ENCODE measurements around the gene TGOLN2. TPM values are rescaled to one million over a fixed set of nuclear protein-coding genes. Genes with fewer than 3 reads are reported as not detected.
A peak's percentile ranks its signal among the peaks of the same experiment; 100 is the strongest.
"Not testable (repeated sequence)": the region's sequence is repeated elsewhere in the genome, so short reads cannot be mapped to it uniquely, and the experiment has no call there.

The TGOLN2 gene
- total RNA-seq, 2 donors from 2014 or later = 69.9 to 75.2 TPM

DNA sequence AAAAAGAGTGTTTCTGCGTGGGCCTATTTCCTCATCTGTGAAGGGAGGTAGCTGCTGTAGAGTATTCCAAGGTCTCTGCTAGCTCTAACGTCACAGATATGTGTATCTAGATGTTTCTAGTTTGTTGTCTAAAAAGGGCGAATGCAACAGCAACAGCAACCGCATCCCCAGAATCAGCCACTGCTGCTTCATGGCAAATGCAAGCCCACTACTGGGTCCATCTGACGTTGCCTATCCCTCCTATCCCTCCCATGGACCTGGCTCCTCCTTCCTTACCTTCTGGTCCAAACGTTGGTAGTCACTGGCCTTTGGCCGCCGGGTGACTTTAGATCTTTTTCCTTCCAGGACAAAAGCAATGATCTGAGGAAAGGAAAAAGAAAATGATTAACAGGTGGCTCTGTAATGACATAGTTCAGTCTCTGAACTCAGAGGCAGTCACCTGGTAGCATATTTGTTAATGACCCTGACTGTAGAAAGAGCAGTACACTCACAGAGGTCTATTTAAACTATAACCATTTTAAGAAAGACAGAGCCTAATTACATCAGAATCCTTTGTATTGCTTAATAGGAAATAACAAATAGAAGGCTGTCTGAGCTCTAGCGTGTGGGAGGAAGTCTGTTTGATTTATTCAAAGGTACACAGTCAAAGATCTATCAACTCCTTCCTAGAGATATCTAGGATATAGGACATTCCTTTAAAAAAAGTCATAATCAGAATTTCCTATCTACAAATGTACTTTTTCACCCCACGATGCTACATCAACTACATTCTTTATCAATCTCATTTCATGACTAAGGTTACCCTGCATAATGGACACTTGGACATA is 2.9 kb downstream of the TGOLN2 start:
- 13 to 15% methylated on average over 8 to 10 of the region's 10 CpGs for WGBS, 2 donors
- H3K27ac ChIP-seq = peak overlapping the region; percentile 18 to 98 (median 76)

DNA sequence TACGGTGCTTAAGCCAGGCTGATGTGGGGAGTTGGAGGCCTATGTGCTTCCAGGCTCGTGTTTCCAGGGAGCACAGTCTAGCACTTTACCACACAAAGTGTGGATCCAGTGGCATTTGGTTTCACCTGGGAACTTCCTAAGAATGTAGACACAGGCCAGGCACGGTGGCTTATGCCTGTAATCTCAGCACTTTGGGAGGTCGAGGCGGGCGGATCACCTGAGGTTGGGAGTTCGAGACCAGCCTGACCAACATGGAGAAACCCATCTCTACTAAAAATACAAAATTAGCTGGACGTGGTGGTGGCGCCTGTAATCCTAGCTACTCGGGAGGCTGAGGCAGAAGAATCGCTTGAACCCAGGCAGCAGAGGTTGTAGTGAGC is 3.8 kb downstream of the TGOLN2 start:
- Histone ChIP-seq H3K27ac (peak overlapping the region in 3 of 4 donors; percentile 59 to 98 (median 93)), H3K4me1 (peaks cover 50% of the 10 kb centered on the region), H3K36me3 (replicated peaks in 1 of 2; ENCODE audit: insufficient read depth in 1 of 2, low read depth in 2 of 2) (peaks cover 0 to 12% of the 10 kb centered on the region in 2 donors)
- ATAC-seq; H3K4me3 ChIP-seq; H3K27me3 ChIP-seq; H3K9me3 ChIP-seq; DNase-seq; intact Hi-C loops (cut with DNase I): not testable (repeated sequence)
- 89 to 98% methylated on average over 5 to 11 of the region's 11 CpGs for WGBS, 2 donors

More for the DNA sequence above, 2.9 kb downstream of the TGOLN2 start:
- TF ChIP-seq POLR2A (IDR thresholded peaks at IDR 0.05) (no peak), CTCF (IDR thresholded peaks at IDR 0.05) (no peak)
- no peak overlapping the region for H3K4me3 ChIP-seq
- DNase-seq (peak in 2 of 4 donors; percentile 40 to 47), ATAC-seq (peak; percentile 43)
- no peaks in the 10 kb centered on the region for H3K9me3 ChIP-seq
- H3K36me3 ChIP-seq (replicated peaks in 1 of 2; ENCODE audit: insufficient read depth in 1 of 2, low read depth in 2 of 2) = peaks cover 0 to 10% of the 10 kb centered on the region in 2 donors
- intact Hi-C loops (cut with DNase I) = no loop called here
- peaks cover 50% of the 10 kb centered on the region for H3K4me1 ChIP-seq
- no peaks in the 10 kb centered on the region for H3K27me3 ChIP-seq

GRCh38 chr2:85323351-85323987 is 4.3 kb downstream of the TGOLN2 start:
- no peak for ATAC-seq

GRCh38 chr2:85319796-85320195 is 8.0 kb downstream of the TGOLN2 start:
- intact Hi-C loops (cut with DNase I) = no loop called here
- ATAC-seq = no peak
- Histone ChIP-seq H3K4me3 (no peak overlapping the region), H3K27me3 (no peaks in the 10 kb centered on the region), H3K9me3 (no peaks in the 10 kb centered on the region), H3K4me1 (peaks cover 25% of the 10 kb centered on the region), H3K27ac (no peak overlapping the region), H3K36me3 (replicated peaks in 1 of 2; ENCODE audit: insufficient read depth in 1 of 2, low read depth in 2 of 2) (peaks cover 0 to 17% of the 10 kb centered on the region in 2 donors)
- no peak for TF ChIP-seq CTCF (IDR thresholded peaks at IDR 0.05)
- 75 to 95% methylated on average over 4 of the region's 4 CpGs for WGBS, 2 donors
- DNase-seq = no peak

More at GRCh38 chr2:85323351-85323987, 4.3 kb downstream of the TGOLN2 start:
- no peak for DNase-seq
- intact Hi-C loops (cut with DNase I) = no loop called here
- H3K9me3 ChIP-seq = no peaks in the 10 kb centered on the region
- H3K36me3 ChIP-seq (replicated peaks in 1 of 2; ENCODE audit: insufficient read depth in 1 of 2, low read depth in 2 of 2) = peaks cover 0 to 12% of the 10 kb centered on the region in 2 donors
- 67 to 72% methylated on average over 8 to 9 of the region's 9 CpGs for WGBS, 2 donors
- TF ChIP-seq CTCF (IDR thresholded peaks at IDR 0.05) (no peak), POLR2A (IDR thresholded peaks at IDR 0.05) (no peak)
- peaks cover 50% of the 10 kb centered on the region for H3K4me1 ChIP-seq
- H3K27ac ChIP-seq = peak overlapping the region in 1 of 4 donors; percentile 93
- H3K4me3 ChIP-seq = no peak overlapping the region
- no peaks in the 10 kb centered on the region for H3K27me3 ChIP-seq

GRCh38 chr2:85318222-85319074 is 9.3 kb downstream of the TGOLN2 start:
- H3K4me1 ChIP-seq = peaks cover 11% of the 10 kb centered on the region
- ATAC-seq = no peak
- H3K27me3 ChIP-seq = no peaks in the 10 kb centered on the region

GRCh38 chr2:85315921-85316320 is 11.9 kb downstream of the TGOLN2 start:
- H3K9me3 ChIP-seq; DNase-seq; H3K27me3 ChIP-seq; H3K4me3 ChIP-seq; intact Hi-C loops (cut with DNase I); ATAC-seq; H3K4me1 ChIP-seq; H3K27ac ChIP-seq; H3K36me3 ChIP-seq (replicated peaks in 1 of 2; ENCODE audit: insufficient read depth in 1 of 2, low read depth in 2 of 2): not testable (repeated sequence)
- WGBS, 2 donors = 73% methylated on average over 4 of the region's 5 CpGs; no CpG with 5 or more reads in 1 of the 2 donors

More at GRCh38 chr2:85318222-85319074, 9.3 kb downstream of the TGOLN2 start:
- Histone ChIP-seq H3K36me3 (replicated peaks in 1 of 2; ENCODE audit: insufficient read depth in 1 of 2, low read depth in 2 of 2) (peaks cover 0 to 15% of the 10 kb centered on the region in 2 donors), H3K4me3 (no peak overlapping the region), H3K9me3 (no peaks in the 10 kb centered on the region), H3K27ac (no peak overlapping the region)
- DNase-seq = peak in 1 of 4 donors; percentile 41
- 76 to 86% methylated on average over 11 of the region's 11 CpGs for WGBS, 2 donors
- intact Hi-C loops (cut with DNase I) = no loop called here
- no peak for TF ChIP-seq POLR2A (IDR thresholded peaks at IDR 0.05)
- TF ChIP-seq CTCF (IDR thresholded peaks at IDR 0.05) = no peak

Data from body of pancreas (tissue), 4 donors.